ENCODE data around the gene RGS2. TPM values are rescaled to one million over a fixed set of nuclear protein-coding genes. Genes with fewer than 3 reads are reported as not detected.

Gene RGS2
- polyA plus RNA-seq, 1 donor from 2014 or later = 189 TPM

GRCh38 chr1:192839162-192840066 lies 30.6 kb downstream of the RGS2 start:
- H3K9ac ChIP-seq (ENCODE audit: low read length) = no peak overlapping the region
- H3K27ac ChIP-seq (ENCODE audit: low read length) = no peak overlapping the region
- no peaks in the 10 kb centered on the region for H3K9me3 ChIP-seq (ENCODE audit: low read length)
- no peaks in the 10 kb centered on the region for H4K20me1 ChIP-seq (ENCODE audit: insufficient read depth)
- no peak overlapping the region for H2AFZ ChIP-seq (ENCODE audit: low read depth, low read length)
- H3K4me2 ChIP-seq (ENCODE audit: low read length) = no peak overlapping the region
- TF ChIP-seq CTCF (IDR thresholded peaks at IDR 0.05; ENCODE audit: poor library complexity, severe bottlenecking) (no peak), REST (IDR thresholded peaks at IDR 0.05; ENCODE audit: borderline replicate concordance) (no peak), POLR2AphosphoS5 (IDR thresholded peaks at IDR 0.05) (no peak), EP300 (conservative IDR thresholded peaks at IDR 0.05; ENCODE audit: poor library complexity, severe bottlenecking) (no peak), RAD21 (conservative IDR thresholded peaks at IDR 0.05) (no peak), SMC3 (conservative IDR thresholded peaks at IDR 0.05; ENCODE audit: poor library complexity) (no peak), EZH2 (IDR thresholded peaks at IDR 0.05; ENCODE audit: borderline replicate concordance, insufficient read depth, low read length, poor library complexity, severe bottlenecking) (no peak), TAF1 (IDR thresholded peaks at IDR 0.05; ENCODE audit: low read depth) (no peak), MXI1 (conservative IDR thresholded peaks at IDR 0.05; ENCODE audit: poor library complexity, severe bottlenecking) (no peak)
- no peaks in the 10 kb centered on the region for H3F3A ChIP-seq (ENCODE audit: insufficient read depth, low read length, poor library complexity, severe bottlenecking)
- H3K27me3 ChIP-seq (ENCODE audit: insufficient read depth, low read depth, low read length) = no peaks in the 10 kb centered on the region
- no peaks in the 10 kb centered on the region for H3K79me2 ChIP-seq (replicated peaks; ENCODE audit: insufficient read depth, low read length)
- H3K36me3 ChIP-seq (ENCODE audit: insufficient read depth, low read length) = no peaks in the 10 kb centered on the region
- no peak overlapping the region for H3K4me3 ChIP-seq (ENCODE audit: low read length)
- no peaks in the 10 kb centered on the region for H3K9me2 ChIP-seq (ENCODE audit: insufficient read depth, low read length)

GRCh38 chr1:192844360-192844759 lies 35.5 kb downstream of the RGS2 start:
- H3K9ac ChIP-seq (ENCODE audit: low read length) = no peak overlapping the region
- H3K4me2 ChIP-seq (ENCODE audit: low read length) = no peak overlapping the region
- no peaks in the 10 kb centered on the region for H3K27me3 ChIP-seq (ENCODE audit: insufficient read depth, low read depth, low read length)
- H3K4me3 ChIP-seq (ENCODE audit: low read length) = no peak overlapping the region
- no peak overlapping the region for H2AFZ ChIP-seq (ENCODE audit: low read depth, low read length)
- TF ChIP-seq MXI1 (conservative IDR thresholded peaks at IDR 0.05; ENCODE audit: poor library complexity, severe bottlenecking) (no peak), SMC3 (conservative IDR thresholded peaks at IDR 0.05; ENCODE audit: poor library complexity) (no peak), POLR2AphosphoS5 (IDR thresholded peaks at IDR 0.05) (no peak), RAD21 (conservative IDR thresholded peaks at IDR 0.05) (no peak), EP300 (conservative IDR thresholded peaks at IDR 0.05; ENCODE audit: poor library complexity, severe bottlenecking) (no peak), TAF1 (IDR thresholded peaks at IDR 0.05; ENCODE audit: low read depth) (no peak), EZH2 (IDR thresholded peaks at IDR 0.05; ENCODE audit: borderline replicate concordance, insufficient read depth, low read length, poor library complexity, severe bottlenecking) (no peak), CTCF (IDR thresholded peaks at IDR 0.05; ENCODE audit: poor library complexity, severe bottlenecking) (no peak), REST (IDR thresholded peaks at IDR 0.05; ENCODE audit: borderline replicate concordance) (no peak)
- H3F3A ChIP-seq (ENCODE audit: insufficient read depth, low read length, poor library complexity, severe bottlenecking) = no peaks in the 10 kb centered on the region
- no peaks in the 10 kb centered on the region for H4K20me1 ChIP-seq (ENCODE audit: insufficient read depth)
- no peaks in the 10 kb centered on the region for H3K9me3 ChIP-seq (ENCODE audit: low read length)
- no peaks in the 10 kb centered on the region for H3K36me3 ChIP-seq (ENCODE audit: insufficient read depth, low read length)
- H3K9me2 ChIP-seq (ENCODE audit: insufficient read depth, low read length) = no peaks in the 10 kb centered on the region
- H3K79me2 ChIP-seq (replicated peaks; ENCODE audit: insufficient read depth, low read length) = no peaks in the 10 kb centered on the region
- no peak overlapping the region for H3K27ac ChIP-seq (ENCODE audit: low read length)

All from neural cell (in vitro differentiated cells).